Transverse colon (tissue), 4 donors: Measurements from ENCODE around the gene SMAD1.

Source experiments
- CTCF ChIP-seq, 5 experiments: fragments of 200-600 bp in 3 of 5; fragments of 450-650 bp in 2 of 5; sonication (generic) in 3 of 5; IDR thresholded peaks; 1 replicate in 2 of 5; 2 replicates in 3 of 5; pipeline ENCODE4 v1.5.1; 2016 to 2017; ENCODE audit warnings: antibody characterized with exemption in 5 of 5, inconsistent platforms in 3 of 5, mild to moderate bottlenecking in 2 of 5, moderate library complexity in 1 of 5
- EP300 ChIP-seq: sonication (generic); formaldehyde crosslinking; IDR thresholded peaks from one replicate; pipeline ENCODE4 v1.6.1; 2017; ENCODE audit warnings: antibody characterized with exemption, low read depth
- POLR2A ChIP-seq: fragments of 450-650 bp; IDR thresholded peaks from one replicate; pipeline ENCODE4 v1.6.1; 2016; ENCODE audit warnings: antibody characterized with exemption, mild to moderate bottlenecking, moderate library complexity
- POLR2AphosphoS5 ChIP-seq, 3 donors: sonication (generic); formaldehyde crosslinking; IDR thresholded peaks; one replicate each; pipeline ENCODE4 v1.6.1; 2016; ENCODE audit warnings: antibody characterized with exemption in 3 of 3

- TF ChIP-seq POLR2AphosphoS5 (IDR thresholded peaks at IDR 0.05) (no peak), CTCF (IDR thresholded peaks at IDR 0.05) (no peak), POLR2A (no peak), EP300 (no peak)
These were observed 48.5 kb downstream of the SMAD1 start for GRCh38 chr4:145530189-145530588.
